Activated B cell treated with CpG ODN at 0.5 μM for 24 hours (primary cell): ENCODE results near the gene HAVCR1. TPM values are rescaled to one million over a fixed set of nuclear protein-coding genes. Genes with fewer than 3 reads are reported as not detected.
"Not testable (repeated sequence)": the region's sequence is repeated elsewhere in the genome, so short reads cannot be mapped to it uniquely, and the experiment has no call there.

Experiments
- ATAC-seq: fragments of 200-7000 bp; cut with Tn5 transposase; one replicate; pipeline ENCODE4 v1.10.0; 2021; ENCODE audit warnings: low read depth, mild to moderate bottlenecking, moderate library complexity
- CTCF ChIA-PET: fragments of 350-600 bp; sonication (Branson Sonifier 250); formaldehyde crosslinking; loops from one replicate; lab custom pipeline; 2021; ENCODE audit warnings: antibody characterized with exemption; lab: Charles Lee
- POLR2A ChIA-PET: fragments of 350-600 bp; sonication (Branson Sonifier 250); formaldehyde crosslinking; loops from one replicate; lab custom pipeline; 2021; ENCODE audit warnings: antibody characterized with exemption; lab: Charles Lee
- DNase-seq: peaks from one replicate; pipeline ENCODE4 v3.0.0; 2022
- H3K27ac Mint-ChIP-seq: one replicate; pipeline ENCODE4 v1.8.0; 2020; ENCODE audit warnings: mixed read lengths
- H3K27me3 Mint-ChIP-seq: one replicate; pipeline ENCODE4 v1.8.0; 2021; ENCODE audit warnings: mixed read lengths
- H3K36me3 Mint-ChIP-seq: one replicate; pipeline ENCODE4 v1.8.0; 2021; ENCODE audit warnings: low read depth, mixed read lengths
- H3K4me1 Mint-ChIP-seq: one replicate; pipeline ENCODE4 v1.8.0; 2021; ENCODE audit warnings: mixed read lengths
- H3K4me3 Mint-ChIP-seq: one replicate; pipeline ENCODE4 v1.8.0; 2020; ENCODE audit warnings: mild to moderate bottlenecking, mixed read lengths
- H3K9me3 Mint-ChIP-seq: one replicate; pipeline ENCODE4 v1.8.0; 2020; ENCODE audit warnings: mixed read lengths
- intact Hi-C: fragments of 100-400 bp; cut with micrococcal nuclease; formaldehyde crosslinking; loops from one replicate; pipeline ENCODE4 v1.15.1; 2024
- total RNA-seq: library from RNA; stranded (reverse); gene quantifications from 2 replicates; pipeline ENCODE4 v1.2.3, GENCODE V29; 2022
- TF ChIP-seq, protein P1 (sequence below): fragments of 200-600 bp; IDR thresholded peaks from one replicate; pipeline ENCODE4 v1.8.0; 2022; ENCODE audit warnings: antibody characterized with exemption, mild to moderate bottlenecking

The HAVCR1 gene
- total RNA-seq, 1 donor from 2014 or later: not detected

DNA sequence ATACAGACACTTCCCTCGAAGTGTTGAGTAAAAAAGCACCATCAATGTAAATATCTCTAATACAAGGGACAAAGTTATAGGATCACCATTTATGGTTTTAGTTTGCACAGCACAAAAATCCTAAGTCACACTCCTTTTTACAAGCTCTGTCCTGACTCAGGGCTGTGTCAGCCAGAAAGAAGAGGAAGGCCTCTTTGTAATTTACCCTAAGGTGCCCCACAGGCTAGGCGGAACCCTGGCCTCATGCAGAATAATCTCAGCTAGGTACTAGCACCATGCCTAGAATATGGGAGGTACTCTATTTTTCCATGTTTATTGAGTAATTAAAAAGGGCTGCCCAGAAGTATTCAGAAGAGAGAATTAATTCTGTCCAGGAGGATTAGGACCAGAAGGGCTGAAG is 36.9 kb downstream of the HAVCR1 start:
- intact Hi-C loops: no loop called here
- H3K27me3 Mint-ChIP-seq: no peaks in the 10 kb centered on the region
- POLR2A ChIA-PET: no interaction called here
- no peak overlapping the region for H3K4me3 Mint-ChIP-seq
- TF ChIP-seq, protein P1, sequence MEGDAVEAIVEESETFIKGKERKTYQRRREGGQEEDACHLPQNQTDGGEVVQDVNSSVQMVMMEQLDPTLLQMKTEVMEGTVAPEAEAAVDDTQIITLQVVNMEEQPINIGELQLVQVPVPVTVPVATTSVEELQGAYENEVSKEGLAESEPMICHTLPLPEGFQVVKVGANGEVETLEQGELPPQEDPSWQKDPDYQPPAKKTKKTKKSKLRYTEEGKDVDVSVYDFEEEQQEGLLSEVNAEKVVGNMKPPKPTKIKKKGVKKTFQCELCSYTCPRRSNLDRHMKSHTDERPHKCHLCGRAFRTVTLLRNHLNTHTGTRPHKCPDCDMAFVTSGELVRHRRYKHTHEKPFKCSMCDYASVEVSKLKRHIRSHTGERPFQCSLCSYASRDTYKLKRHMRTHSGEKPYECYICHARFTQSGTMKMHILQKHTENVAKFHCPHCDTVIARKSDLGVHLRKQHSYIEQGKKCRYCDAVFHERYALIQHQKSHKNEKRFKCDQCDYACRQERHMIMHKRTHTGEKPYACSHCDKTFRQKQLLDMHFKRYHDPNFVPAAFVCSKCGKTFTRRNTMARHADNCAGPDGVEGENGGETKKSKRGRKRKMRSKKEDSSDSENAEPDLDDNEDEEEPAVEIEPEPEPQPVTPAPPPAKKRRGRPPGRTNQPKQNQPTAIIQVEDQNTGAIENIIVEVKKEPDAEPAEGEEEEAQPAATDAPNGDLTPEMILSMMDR: no peak
- no peak overlapping the region for H3K27ac Mint-ChIP-seq
- CTCF ChIA-PET: no interaction called here
- DNase-seq (no peak), ATAC-seq (no peak)
- H3K4me1 Mint-ChIP-seq: peaks cover 3% of the 10 kb centered on the region
- H3K9me3 Mint-ChIP-seq: peaks cover 2% of the 10 kb centered on the region
- no peaks in the 10 kb centered on the region for H3K36me3 Mint-ChIP-seq

DNA sequence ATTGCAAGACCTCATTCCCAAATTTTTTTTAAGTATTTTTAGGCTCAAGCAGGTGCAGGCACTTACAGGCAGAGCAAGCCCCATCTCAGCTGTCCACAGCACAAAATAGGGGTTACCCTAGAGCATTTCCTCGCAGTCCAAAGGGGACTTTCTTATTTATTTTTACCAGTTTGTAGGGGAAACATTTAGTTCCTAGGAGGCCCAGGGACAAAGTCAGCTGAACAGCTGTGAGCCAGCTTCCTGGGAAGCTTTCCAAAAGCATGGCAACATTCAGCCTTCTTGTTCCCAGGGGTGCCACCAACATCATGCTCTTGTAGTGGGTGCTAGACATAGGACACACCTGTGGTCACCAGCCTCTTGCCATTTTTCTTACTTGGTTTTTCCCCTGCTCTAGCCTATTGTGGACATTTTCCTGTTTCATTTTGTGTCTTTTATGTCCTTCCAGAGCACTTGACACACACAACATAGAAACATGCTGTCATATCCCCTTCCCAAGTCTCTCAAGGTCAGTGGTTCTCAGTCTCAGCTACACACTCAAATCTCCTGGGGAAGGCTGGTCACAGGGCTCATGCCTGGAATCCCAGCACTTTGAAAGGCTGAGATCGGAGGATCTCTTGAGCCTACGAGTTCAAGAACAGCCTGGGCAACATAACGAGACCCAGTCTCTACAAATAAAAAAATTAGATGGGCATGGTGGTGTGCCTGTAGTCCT is 38.2 kb downstream of the HAVCR1 start:
- ChIA-PET CTCF (no interaction called here), POLR2A (no interaction called here)
- DNase-seq: no peak
- H3K27ac Mint-ChIP-seq: no peak overlapping the region
- no peaks in the 10 kb centered on the region for H3K27me3 Mint-ChIP-seq
- intact Hi-C loops: no loop called here
- H3K9me3 Mint-ChIP-seq: peaks cover 2% of the 10 kb centered on the region
- peaks cover 3% of the 10 kb centered on the region for H3K4me1 Mint-ChIP-seq
- TF ChIP-seq, protein P1: no peak
- no peaks in the 10 kb centered on the region for H3K36me3 Mint-ChIP-seq
- no peak for ATAC-seq
- H3K4me3 Mint-ChIP-seq: no peak overlapping the region

DNA sequence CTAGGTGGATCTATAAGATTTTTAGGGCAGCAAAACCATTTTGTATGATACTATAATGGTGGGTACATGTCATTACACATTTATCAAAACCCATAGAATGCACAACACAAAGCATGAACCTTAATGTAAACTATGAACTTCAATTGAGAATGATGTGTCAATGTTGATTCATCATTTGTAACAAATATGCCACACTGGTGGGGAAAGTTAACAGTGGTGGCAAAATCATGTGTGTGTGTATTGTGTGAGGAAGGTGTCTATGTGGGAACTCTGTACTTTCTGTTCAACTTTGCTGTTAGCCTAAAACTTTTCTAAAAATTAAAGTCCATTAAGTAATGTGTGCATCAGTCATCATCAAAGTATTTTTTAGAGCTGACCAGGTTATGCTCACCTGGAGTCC is 38.9 kb downstream of the HAVCR1 start:
- TF ChIP-seq, protein P1: no peak
- Mint-ChIP-seq H3K27me3 (no peaks in the 10 kb centered on the region), H3K9me3 (peaks cover 2% of the 10 kb centered on the region), H3K4me1 (no peaks in the 10 kb centered on the region), H3K36me3 (no peaks in the 10 kb centered on the region), H3K4me3 (no peak overlapping the region), H3K27ac (no peak overlapping the region)
- POLR2A ChIA-PET: no interaction called here
- DNase-seq: no peak
- no peak for ATAC-seq
- CTCF ChIA-PET: no interaction called here
- intact Hi-C loops: no loop called here

DNA sequence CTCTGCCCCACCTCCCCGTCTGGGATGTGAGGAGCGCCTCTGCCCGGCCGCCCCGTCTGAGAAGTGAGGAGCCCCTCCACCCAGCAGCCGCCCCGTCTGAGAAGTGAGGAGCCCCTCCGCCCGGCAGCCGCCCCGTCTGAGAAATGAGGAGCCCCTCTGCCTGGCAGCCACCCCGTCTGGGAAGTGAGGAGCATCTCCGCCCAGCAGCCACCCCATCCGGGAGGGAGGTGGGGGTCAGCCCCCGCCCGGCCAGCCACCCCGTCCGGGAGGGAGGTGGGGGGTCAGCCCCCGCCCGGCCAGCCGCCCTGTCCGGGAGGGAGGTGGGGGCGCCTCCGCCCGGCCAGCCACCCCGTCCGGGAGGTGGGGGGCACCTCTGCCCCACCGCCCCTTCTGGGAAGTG is 44.8 kb downstream of the HAVCR1 start:
- intact Hi-C loops, H3K27ac Mint-ChIP-seq, DNase-seq, H3K36me3 Mint-ChIP-seq, POLR2A ChIA-PET, ATAC-seq, H3K4me3 Mint-ChIP-seq, CTCF ChIA-PET, H3K27me3 Mint-ChIP-seq, H3K9me3 Mint-ChIP-seq, H3K4me1 Mint-ChIP-seq: not testable (repeated sequence)

- TF ChIP-seq, protein P1: no peak
- intact Hi-C loops: no loop called here
- ChIA-PET CTCF (no interaction called here), POLR2A (no interaction called here)
- H3K4me1 Mint-ChIP-seq: no peaks in the 10 kb centered on the region
- H3K27me3 Mint-ChIP-seq: no peaks in the 10 kb centered on the region
- H3K9me3 Mint-ChIP-seq: no peaks in the 10 kb centered on the region
- no peak overlapping the region for H3K27ac Mint-ChIP-seq
- ATAC-seq: no peak
- no peaks in the 10 kb centered on the region for H3K36me3 Mint-ChIP-seq
- H3K4me3 Mint-ChIP-seq: no peak overlapping the region
- no peak for DNase-seq
Observed at GRCh38 chr5:157006262-157006661, 52.7 kb downstream of the HAVCR1 start.
